K562 (cell line): ENCODE data around the gene ERLIN1. TPM values are rescaled to one million over a fixed set of nuclear protein-coding genes. Genes with fewer than 3 reads are reported as not detected.

ENCODE experiments used
- DACH1 ChIP-seq: fragments of 450-650 bp; IDR thresholded peaks from 2 replicates; pipeline ENCODE4 v1.6.1; 2018; ENCODE audit not compliant: partially characterized antibody
- E2F6 ChIP-seq, 2 experiments: IDR thresholded peaks; 2 replicates each; pipeline ENCODE4 v1.6.1; 2011; ENCODE audit warnings: borderline replicate concordance in 1 of 2, control low read depth in 1 of 2, low read depth in 1 of 2, low read length in 1 of 2, mild to moderate bottlenecking in 1 of 2, mixed read lengths in 1 of 2, moderate library complexity in 1 of 2; ENCODE audit not compliant: insufficient read depth in 1 of 2, insufficient read length in 1 of 2, poor library complexity in 1 of 2, severe bottlenecking in 1 of 2; ENCODE audit errors: extremely low read depth in 1 of 2
- GABPA ChIP-seq: fragments of 200-800 bp; sonication (Bioruptor generic); conservative IDR thresholded peaks from 2 replicates; pipeline ENCODE4 v1.6.1; 2016; ENCODE audit warnings: low read depth, missing genetic modification characterization, missing compliant biosample characterization
- HIVEP1 ChIP-seq: fragments of 250-450 bp; sonication (Bioruptor Pico); IDR thresholded peaks from 2 replicates; pipeline ENCODE4 v1.4.0; 2020; ENCODE audit warnings: mild to moderate bottlenecking
- KAT7 ChIP-seq: sonication (generic); formaldehyde crosslinking; IDR thresholded peaks from 2 replicates; pipeline ENCODE4 v1.8.0; 2022; ENCODE audit warnings: missing genetic modification reagents, mild to moderate bottlenecking, borderline replicate concordance
- MGA ChIP-seq: fragments of 450-650 bp; IDR thresholded peaks from 2 replicates; pipeline ENCODE4 v1.6.1; 2016; ENCODE audit warnings: mild to moderate bottlenecking, moderate library complexity
- TAL1 ChIP-seq: fragments of 450-650 bp; IDR thresholded peaks from 2 replicates; pipeline ENCODE4 v1.6.1; 2016; ENCODE audit warnings: mild to moderate bottlenecking
- TCF3 ChIP-seq: sonication (generic); formaldehyde crosslinking; IDR thresholded peaks from 2 replicates; pipeline ENCODE4 v1.4.0; 2020; ENCODE audit warnings: mild to moderate bottlenecking, missing genetic modification reagents
- polyA plus RNA-seq, 8 experiments: library from polyadenylated mRNA; depleted of rRNA in 4 of 8; stranded (reverse) in 5 of 8; unstranded in 3 of 8; fragments of >200 nt; fragmentation: Nextera tagmentation in 2 of 8; fragmentation: Illumina TruSeq in 1 of 8; extraction: Ambion mirVana in 2 of 8; extraction: Trizol in 1 of 8; gene quantifications; 2 replicates each; pipeline versions ENCODE4 v1.2.1 to v1.2.3, GENCODE V29; 2011 to 2014; ENCODE audit warnings: inconsistent platforms in 1 of 8, missing spikeins in 1 of 8
- total RNA-seq, 7 experiments: library from RNA; depleted of rRNA in 6 of 7; stranded (reverse); fragments of >200 nt in 6 of 7; fragmentation: Illumina TruSeq in 2 of 7; extraction: Trizol in 2 of 7; gene quantifications; 2 replicates each; pipeline versions ENCODE4 v1.2.1 to v1.2.3, GENCODE V29; 2011 to 2021; ENCODE audit warnings: low replicate concordance in 1 of 7
- TF ChIP-seq, protein P1 (sequence below): sonication (generic); formaldehyde crosslinking; IDR thresholded peaks from 2 replicates; pipeline ENCODE4 v1.8.1; 2023; ENCODE audit warnings: mild to moderate bottlenecking, missing genetic modification reagents
- TF ChIP-seq, protein P2 (sequence below): sonication (generic); formaldehyde crosslinking; IDR thresholded peaks from 2 replicates; pipeline ENCODE4 v1.8.0; 2022; ENCODE audit warnings: missing genetic modification reagents, mild to moderate bottlenecking, borderline replicate concordance

The ERLIN1 gene
- total and polyA plus RNA-seq, 9 of the 15 experiments (the other 6 are each of a cell fraction or from before 2014, with no cell fraction given) = 9.8 to 26.8 (median 15.5) TPM

- TF ChIP-seq E2F6 (IDR thresholded peaks at IDR 0.05; ENCODE audit: borderline replicate concordance in 1 of 2, extremely low read depth in 1 of 2, insufficient read depth in 1 of 2, insufficient read length in 1 of 2, low read depth in 1 of 2, low read length in 1 of 2, poor library complexity in 1 of 2, severe bottlenecking in 1 of 2) = peak in 1 of 2 experiments; percentile 38
- TF ChIP-seq MGA = peak; percentile 58
- TF ChIP-seq, protein P1, sequence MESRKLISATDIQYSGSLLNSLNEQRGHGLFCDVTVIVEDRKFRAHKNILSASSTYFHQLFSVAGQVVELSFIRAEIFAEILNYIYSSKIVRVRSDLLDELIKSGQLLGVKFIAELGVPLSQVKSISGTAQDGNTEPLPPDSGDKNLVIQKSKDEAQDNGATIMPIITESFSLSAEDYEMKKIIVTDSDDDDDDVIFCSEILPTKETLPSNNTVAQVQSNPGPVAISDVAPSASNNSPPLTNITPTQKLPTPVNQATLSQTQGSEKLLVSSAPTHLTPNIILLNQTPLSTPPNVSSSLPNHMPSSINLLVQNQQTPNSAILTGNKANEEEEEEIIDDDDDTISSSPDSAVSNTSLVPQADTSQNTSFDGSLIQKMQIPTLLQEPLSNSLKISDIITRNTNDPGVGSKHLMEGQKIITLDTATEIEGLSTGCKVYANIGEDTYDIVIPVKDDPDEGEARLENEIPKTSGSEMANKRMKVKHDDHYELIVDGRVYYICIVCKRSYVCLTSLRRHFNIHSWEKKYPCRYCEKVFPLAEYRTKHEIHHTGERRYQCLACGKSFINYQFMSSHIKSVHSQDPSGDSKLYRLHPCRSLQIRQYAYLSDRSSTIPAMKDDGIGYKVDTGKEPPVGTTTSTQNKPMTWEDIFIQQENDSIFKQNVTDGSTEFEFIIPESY = no peak
- TF ChIP-seq TCF3 (CRISPR knock-in tag) = peak; percentile 65
- TF ChIP-seq KAT7 (CRISPR knock-in tag) = no peak
- TF ChIP-seq GABPA (tag) = no peak
- TF ChIP-seq, protein P2, sequence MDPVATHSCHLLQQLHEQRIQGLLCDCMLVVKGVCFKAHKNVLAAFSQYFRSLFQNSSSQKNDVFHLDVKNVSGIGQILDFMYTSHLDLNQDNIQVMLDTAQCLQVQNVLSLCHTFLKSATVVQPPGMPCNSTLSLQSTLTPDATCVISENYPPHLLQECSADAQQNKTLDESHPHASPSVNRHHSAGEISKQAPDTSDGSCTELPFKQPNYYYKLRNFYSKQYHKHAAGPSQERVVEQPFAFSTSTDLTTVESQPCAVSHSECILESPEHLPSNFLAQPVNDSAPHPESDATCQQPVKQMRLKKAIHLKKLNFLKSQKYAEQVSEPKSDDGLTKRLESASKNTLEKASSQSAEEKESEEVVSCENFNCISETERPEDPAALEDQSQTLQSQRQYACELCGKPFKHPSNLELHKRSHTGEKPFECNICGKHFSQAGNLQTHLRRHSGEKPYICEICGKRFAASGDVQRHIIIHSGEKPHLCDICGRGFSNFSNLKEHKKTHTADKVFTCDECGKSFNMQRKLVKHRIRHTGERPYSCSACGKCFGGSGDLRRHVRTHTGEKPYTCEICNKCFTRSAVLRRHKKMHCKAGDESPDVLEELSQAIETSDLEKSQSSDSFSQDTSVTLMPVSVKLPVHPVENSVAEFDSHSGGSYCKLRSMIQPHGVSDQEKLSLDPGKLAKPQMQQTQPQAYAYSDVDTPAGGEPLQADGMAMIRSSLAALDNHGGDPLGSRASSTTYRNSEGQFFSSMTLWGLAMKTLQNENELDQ (CRISPR knock-in tag) = no peak
- TF ChIP-seq HIVEP1 (CRISPR knock-in tag) = no peak
- TF ChIP-seq TAL1 = peak; percentile 33; the same call in 1 of the 2 replicates
- TF ChIP-seq DACH1 = no peak
Measured at GRCh38 chr10:100129424-100129823, 56.4 kb downstream of the ERLIN1 start (continued).
